GM21825 (cell line): Measurements from ENCODE around the gene UPB1.

Experiments used
- ATAC-seq: cut with Tn5 transposase; IDR thresholded peaks from one replicate; pipeline ENCODE4 v1.9.1; 2021; ENCODE audit warnings: mild to moderate bottlenecking, moderate library complexity; ENCODE audit not compliant: unreplicated experiment

The UPB1 gene

DNA sequence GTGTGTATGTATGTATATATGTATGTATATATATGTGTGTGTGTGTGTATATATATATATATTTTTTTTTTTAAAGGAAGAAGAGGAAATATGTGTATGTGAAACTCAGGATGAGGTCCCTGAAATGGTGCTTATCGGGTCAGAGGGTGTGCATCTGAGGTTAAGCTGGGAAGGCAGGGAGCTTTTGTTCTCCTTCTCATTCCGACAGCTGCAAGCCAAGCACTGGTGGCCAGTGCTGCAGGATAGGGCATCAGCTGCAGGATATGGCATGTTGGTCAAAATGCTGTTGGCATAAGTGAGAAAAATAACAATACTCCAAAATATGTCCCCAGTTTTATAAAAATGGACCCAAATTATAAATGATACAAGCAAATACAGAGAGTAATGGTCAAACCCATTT, 68.1 kb downstream of the UPB1 start:
- ATAC-seq = no peak

DNA sequence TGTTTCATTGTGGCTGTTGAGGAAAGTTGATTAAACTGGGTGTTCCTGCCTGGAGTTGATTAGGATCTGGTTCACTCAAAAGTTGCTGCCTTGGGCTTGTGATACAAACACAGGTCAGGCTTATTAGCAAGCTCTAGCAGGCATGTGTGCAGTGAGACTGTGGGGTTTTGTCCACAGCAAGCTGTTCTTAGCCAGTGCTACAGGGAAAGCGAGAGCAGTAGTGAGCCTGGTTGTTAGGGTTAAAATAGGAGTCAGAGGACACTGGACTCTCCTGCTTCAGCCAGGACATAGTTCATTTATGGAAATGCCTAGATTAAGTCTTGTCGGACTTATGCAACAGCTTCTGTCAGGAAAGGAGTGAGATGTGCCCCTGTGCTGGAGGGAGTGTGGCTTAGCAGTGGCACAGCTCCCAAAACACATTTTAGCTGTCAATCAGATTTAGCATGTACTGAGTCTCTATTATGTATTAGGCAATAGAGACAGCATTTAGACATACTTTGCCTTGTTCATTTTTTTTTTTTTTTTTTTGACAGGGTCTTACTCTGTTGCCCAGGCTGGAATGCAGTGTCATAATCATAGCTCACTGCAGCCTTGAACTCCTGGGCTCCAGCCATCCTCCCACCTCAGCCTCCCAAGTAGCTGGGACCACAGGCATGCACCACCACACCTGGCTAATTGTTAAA, 69.4 kb downstream of the UPB1 start:
- no peak for ATAC-seq

DNA sequence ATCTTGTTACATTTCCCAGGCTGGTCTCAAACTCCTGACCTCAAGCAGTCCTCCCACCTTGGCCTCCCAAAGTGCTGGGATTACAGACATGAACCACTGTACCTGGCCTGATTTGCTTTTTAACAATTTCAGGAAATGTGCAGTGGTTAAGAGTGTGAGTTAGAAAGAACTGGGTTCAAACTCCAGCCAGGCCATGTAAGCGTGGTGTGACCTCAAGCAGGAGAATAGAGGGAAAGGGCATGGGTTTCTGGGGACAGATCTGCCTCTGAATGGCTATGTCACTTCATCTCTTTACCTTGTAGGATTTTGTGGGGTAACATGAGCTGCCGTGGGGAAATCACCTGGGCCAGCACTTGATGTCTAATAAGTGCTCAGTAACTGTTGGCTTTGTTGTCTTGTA, 69.9 kb downstream of the UPB1 start:
- ATAC-seq = no peak

DNA sequence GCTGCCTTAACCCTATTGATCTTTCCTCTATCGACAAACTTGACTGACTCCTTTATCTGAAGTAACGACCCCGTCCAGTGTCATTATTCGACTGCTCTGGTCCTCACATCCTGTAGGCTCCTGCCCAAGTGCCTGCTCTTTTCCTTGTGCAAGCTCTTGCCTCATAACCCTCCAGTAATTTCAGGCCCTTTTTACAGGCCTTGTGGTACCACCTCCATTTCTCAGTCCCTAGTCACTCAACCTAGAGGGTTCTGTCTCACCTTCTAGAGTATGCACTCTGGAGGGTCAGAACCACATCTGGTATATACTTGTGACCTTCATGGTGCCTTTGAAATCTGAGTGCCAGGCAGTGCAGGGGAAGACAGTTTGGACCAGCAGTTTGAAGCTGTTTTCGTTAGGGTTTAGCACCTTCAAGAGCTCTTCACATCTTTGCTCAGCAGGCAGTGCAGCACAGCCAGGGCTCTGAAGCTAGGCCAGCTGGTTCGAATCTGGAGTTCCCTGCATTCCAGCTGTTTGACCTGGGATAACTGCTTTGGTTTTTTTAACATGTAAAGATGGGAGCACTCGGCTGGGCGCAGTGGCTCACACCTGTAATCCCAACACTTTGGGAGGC, 71.9 kb downstream of the UPB1 start:
- ATAC-seq = no peak

DNA sequence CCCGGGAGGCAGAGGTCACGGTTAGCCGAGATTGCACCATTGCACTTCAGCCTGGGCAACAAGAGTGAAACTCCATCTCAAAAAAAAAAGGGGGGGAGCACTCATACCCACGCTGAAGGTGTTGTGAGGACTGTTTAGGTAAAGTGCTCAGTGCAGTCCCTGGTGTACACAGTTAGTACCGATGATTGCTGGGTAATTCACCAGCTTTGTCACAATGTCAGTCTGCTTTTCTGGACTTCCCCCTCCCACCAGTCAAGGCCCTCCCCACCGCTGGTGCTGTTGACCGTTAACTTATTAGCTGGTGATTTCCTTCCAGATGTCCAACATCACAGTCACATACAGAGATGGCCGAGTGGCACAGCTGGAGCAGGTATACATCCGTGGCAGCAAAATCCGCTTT, 72.5 kb downstream of the UPB1 start:
- ATAC-seq = no peak

DNA sequence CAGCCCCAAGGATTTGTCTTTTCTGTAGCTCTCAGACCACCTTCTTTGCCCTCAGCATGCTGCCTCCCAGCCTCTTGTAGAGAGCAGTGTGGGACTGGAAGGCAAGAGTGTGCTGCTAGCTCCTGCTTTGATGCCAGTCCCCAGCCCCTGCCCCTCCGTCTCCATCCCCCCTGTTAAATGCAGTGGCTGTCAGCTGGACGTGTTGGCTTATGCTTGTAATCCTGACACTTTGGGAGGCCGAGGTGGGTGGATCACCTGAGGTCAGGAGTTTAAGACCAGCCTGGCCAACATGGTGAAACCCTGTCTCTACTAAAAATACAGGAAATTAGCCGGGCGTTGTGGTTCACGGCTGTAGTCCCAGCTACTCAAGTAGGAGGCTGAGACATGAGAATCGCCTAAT, 76.1 kb downstream of the UPB1 start:
- ATAC-seq = no peak

DNA sequence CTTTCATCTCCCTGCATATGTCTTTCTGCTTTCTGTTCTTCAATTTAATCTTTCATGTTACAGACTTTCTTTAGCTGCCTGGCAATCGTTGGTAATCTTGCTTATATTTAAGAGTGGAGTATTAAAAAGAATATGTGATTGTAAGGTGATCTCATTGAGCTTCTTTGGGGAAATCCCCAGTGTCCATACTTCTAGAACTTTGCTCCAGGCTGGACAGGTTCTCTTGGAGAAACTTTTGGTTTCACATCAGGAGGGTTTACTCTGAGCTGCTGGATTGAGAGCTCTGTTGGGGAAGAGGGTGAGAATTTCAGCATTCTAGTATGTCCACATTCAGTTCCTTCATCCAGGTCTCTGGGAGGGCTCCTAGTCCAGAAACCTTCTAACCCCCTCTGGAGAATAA, 81.6 kb downstream of the UPB1 start:
- no peak for ATAC-seq
